ENCODE data around the gene EDN1.

DNA sequence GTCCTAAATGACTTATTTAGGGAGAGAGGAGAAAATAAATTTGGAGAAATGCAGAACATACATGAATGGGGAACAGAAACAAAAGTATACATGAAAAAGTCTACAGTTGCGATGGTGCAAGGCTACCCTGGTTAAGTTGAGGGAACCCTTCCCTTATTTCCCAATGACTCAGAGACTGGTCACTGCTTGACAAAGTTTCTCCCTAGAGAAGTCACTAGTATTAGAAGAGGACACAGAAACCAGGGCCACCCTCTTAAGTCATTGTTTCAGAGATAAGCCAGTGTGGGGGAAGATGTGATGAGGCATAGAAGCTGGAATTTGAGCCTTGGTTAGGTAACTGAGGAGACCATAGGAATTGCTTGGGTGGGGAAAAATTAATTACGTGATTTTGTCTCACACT, 24.4 kb upstream of the EDN1 start:
- TF ChIP-seq, protein P1, sequence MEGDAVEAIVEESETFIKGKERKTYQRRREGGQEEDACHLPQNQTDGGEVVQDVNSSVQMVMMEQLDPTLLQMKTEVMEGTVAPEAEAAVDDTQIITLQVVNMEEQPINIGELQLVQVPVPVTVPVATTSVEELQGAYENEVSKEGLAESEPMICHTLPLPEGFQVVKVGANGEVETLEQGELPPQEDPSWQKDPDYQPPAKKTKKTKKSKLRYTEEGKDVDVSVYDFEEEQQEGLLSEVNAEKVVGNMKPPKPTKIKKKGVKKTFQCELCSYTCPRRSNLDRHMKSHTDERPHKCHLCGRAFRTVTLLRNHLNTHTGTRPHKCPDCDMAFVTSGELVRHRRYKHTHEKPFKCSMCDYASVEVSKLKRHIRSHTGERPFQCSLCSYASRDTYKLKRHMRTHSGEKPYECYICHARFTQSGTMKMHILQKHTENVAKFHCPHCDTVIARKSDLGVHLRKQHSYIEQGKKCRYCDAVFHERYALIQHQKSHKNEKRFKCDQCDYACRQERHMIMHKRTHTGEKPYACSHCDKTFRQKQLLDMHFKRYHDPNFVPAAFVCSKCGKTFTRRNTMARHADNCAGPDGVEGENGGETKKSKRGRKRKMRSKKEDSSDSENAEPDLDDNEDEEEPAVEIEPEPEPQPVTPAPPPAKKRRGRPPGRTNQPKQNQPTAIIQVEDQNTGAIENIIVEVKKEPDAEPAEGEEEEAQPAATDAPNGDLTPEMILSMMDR (IDR thresholded peaks at IDR 0.05): no peak
- no peak for TF ChIP-seq POLR2A (IDR thresholded peaks at IDR 0.05)
